Measurements from ENCODE around the gene ARMCX1. TPM values are rescaled to one million over a fixed set of nuclear protein-coding genes. Genes with fewer than 3 reads are reported as not detected.
"Not testable (repeated sequence)": the region's sequence is repeated elsewhere in the genome, so short reads cannot be mapped to it uniquely, and the experiment has no call there.

ARMCX1 gene
- total RNA-seq, 6 donors from 2014 or later, result 13.8 to 22.0 (median 17.5) TPM

DNA sequence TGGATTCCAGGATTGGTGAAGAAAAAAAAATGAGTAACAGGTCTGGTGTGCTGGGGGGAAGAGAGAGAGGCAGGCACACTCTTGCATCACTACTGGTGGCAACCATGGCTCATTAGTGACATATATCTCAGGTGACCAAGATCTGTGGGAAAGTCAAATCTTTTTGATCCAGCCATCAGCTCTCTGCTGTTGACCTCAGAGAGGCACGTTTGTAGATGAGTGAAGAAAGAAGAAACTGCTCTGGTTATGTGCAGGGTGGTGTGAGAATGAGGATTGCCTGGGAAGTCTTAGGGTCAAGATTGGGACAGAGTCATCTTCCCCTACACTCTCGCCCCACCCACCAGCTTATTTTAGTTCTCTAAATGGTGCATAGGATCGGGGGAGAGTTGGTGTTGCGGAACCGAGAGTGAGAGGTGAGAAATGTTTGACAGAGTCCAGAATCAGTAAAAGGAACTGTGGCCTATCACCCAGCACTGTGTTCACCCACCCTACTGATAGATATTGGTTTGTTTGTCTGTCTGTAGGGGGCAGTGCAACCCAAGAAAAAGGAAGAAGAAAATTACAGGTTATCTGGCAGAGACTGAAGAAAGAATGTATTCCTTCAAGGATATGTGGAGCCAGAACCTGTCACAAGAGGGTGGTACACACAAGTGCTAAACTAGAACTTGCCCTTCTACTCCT is 45.5 kb downstream of the ARMCX1 start:
- DNase-seq (no peak), ATAC-seq (ENCODE audit: low FRiP score in 2 of 2) (peak; percentile 60 to 81)
- Histone ChIP-seq H3K4me3 (no peak overlapping the region), H3K36me3 (no peaks in the 10 kb centered on the region), H3K9me3 (no peaks in the 10 kb centered on the region), H3K27me3 (no peaks in the 10 kb centered on the region), H3K4me1 (no peaks in the 10 kb centered on the region), H3K27ac (no peak overlapping the region)
- TF ChIP-seq POLR2A (IDR thresholded peaks at IDR 0.05), result no peak
- TF ChIP-seq CTCF (IDR thresholded peaks at IDR 0.05), result peak; percentile 46 to 72 (median 64)
- no peak for TF ChIP-seq POLR2AphosphoS5 (IDR thresholded peaks at IDR 0.05)
- no peak for TF ChIP-seq EP300 (IDR thresholded peaks at IDR 0.05)
- WGBS, 2 donors, result 11 to 19% methylated on average over 5 of the region's 5 CpGs

GRCh38 chrX:101599592-101599991 is 49.2 kb downstream of the ARMCX1 start:
- H3K9me3 ChIP-seq, H3K27ac ChIP-seq, H3K27me3 ChIP-seq, H3K36me3 ChIP-seq, H3K4me1 ChIP-seq, H3K4me3 ChIP-seq: not testable (repeated sequence)
- peak in 1 of 2 donors; percentile 34 for DNase-seq
- ATAC-seq (ENCODE audit: low FRiP score in 2 of 2), result peak in 1 of 2 donors; percentile 44
- 89% methylated on average over 6 of the region's 8 CpGs; no CpG with 5 or more reads in 1 of the 2 donors for WGBS, 2 donors

DNA sequence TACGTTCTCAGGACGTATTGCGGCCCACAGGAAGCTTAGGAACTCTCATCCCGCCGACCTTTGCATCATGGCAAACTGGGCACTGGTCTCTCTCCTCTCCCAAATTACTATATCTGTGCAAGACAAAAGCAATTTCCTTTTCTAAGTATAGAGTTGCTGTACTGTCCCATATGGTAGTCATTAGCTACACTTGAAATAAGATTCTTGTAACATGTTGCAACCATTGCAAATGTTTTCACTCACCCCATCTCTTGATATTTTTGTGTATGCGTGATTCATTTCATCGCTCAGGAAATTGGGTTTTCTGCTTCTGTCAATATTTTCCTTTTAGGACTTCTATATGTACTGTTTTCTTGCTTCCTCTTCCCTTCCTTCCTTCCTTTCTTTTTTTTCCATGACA is 51.7 kb downstream of the ARMCX1 start:
- H3K4me1 ChIP-seq, result no peaks in the 10 kb centered on the region
- H3K36me3 ChIP-seq, result no peaks in the 10 kb centered on the region
- DNase-seq (no peak), ATAC-seq (ENCODE audit: low FRiP score in 2 of 2) (no peak)
- no peaks in the 10 kb centered on the region for H3K27me3 ChIP-seq
- TF ChIP-seq CTCF (IDR thresholded peaks at IDR 0.05) (no peak), EP300 (IDR thresholded peaks at IDR 0.05) (no peak), POLR2AphosphoS5 (IDR thresholded peaks at IDR 0.05) (no peak), POLR2A (IDR thresholded peaks at IDR 0.05) (no peak)
- H3K4me3 ChIP-seq, result no peak overlapping the region
- H3K27ac ChIP-seq, result no peak overlapping the region
- no peaks in the 10 kb centered on the region for H3K9me3 ChIP-seq
- 69 to 79% methylated on average over 2 to 7 of the region's 7 CpGs for WGBS, 2 donors

Other genes with a start within 250 kb of the ARMCX1 start
- gene TIMM8A, start 201.8 kb upstream of the ARMCX1 start, total RNA-seq, result 10 to 100 TPM in 1 of 6 donors, 1 to 10 TPM in 4, under 1 TPM in 1; 0.67 to 22.0 (median 6.5) TPM
- gene BTK, start 164.4 kb upstream of the ARMCX1 start, total RNA-seq, result 10 to 100 TPM; 16.2 to 81.7 (median 37.3) TPM
- gene RPL36A, start 159.5 kb upstream of the ARMCX1 start, total RNA-seq, result 100 to 1,000 TPM; 165 to 641 (median 228) TPM
- 10 to 100 TPM; 18.9 to 54.0 (median 30.7) TPM for gene GLA, start 142.6 kb upstream of the ARMCX1 start, total RNA-seq
- gene HNRNPH2, start 142.3 kb upstream of the ARMCX1 start, total RNA-seq, result 10 to 100 TPM; 30.4 to 66.6 (median 59.4) TPM
- gene ARMCX4, start 65.1 kb upstream of the ARMCX1 start, total RNA-seq, result 10 to 100 TPM in 4 of 6 donors, 1 to 10 TPM in 2; 7.7 to 36.7 (median 11.6) TPM
- 10 to 100 TPM in 5 of 6 donors, 1 to 10 TPM in 1; 7.3 to 45.7 (median 20.9) TPM for gene ARMCX6, start 67.5 kb downstream of the ARMCX1 start, total RNA-seq
- gene ARMCX3, start 72.6 kb downstream of the ARMCX1 start, total RNA-seq, result 10 to 100 TPM; 15.7 to 57.3 (median 41.7) TPM
- gene ARMCX2, start 109.3 kb downstream of the ARMCX1 start, total RNA-seq, result 10 to 100 TPM; 11.0 to 37.2 (median 19.3) TPM

All from upper lobe of left lung (tissue), 6 donors.